K562 (cell line): ENCODE results near the gene ZFAND2B. TPM values are rescaled to one million over a fixed set of nuclear protein-coding genes. Genes with fewer than 3 reads are reported as not detected.

Source experiments
- ATAC-seq: fragments of 200-7000 bp; cut with Tn5 transposase; 3 replicates; pipeline ENCODE4 v1.9.1; 2020; ENCODE audit warnings: moderate library complexity
- BruUV-seq: library from RNA; stranded (reverse); fragments of 400-500 nt; replicated peaks from 2 replicates; lab custom pipeline; 2021; lab: Mats Ljungman, UMichigan
- CTCF ChIA-PET: fragments of 300-600 bp; formaldehyde crosslinking; extraction: SDS; loops from one replicate; lab custom pipeline; 2021; ENCODE audit warnings: low intra/inter-chr PET ratio; lab: Yijun Ruan, JAX
- POLR2A ChIA-PET: fragments of 300-600, 350-650 bp; sonication (Branson Sonifier 250); formaldehyde crosslinking; extraction: SDS; loops from one replicate; lab custom pipeline; 2021; ENCODE audit warnings: antibody characterized with exemption, inconsistent platforms; lab: Yijun Ruan, JAX
- DNase-seq, 4 experiments: peaks; one replicate each; pipeline versions ENCODE4 v3.0.0 to v3.0.0-alpha.2; 2011 to 2018; ENCODE audit warnings: low spot score in 3 of 4, mixed read lengths in 3 of 4; ENCODE audit errors: extremely low read depth in 1 of 4
- FAIRE-seq: peaks from 2 replicates; lab custom pipeline; 2011; peaks lifted over from hg19 to GRCh38; lab: Jason Lieb, UNC
- H2AFZ ChIP-seq: 2 replicates; pipeline ENCODE4 v1.6.0; 2011; ENCODE audit warnings: low read depth, low read length, control low read depth, inconsistent platforms
- H3K27ac ChIP-seq: fragments of 200-600 bp; 3 replicates; pipeline ENCODE4 v1.8.0; 2011; ENCODE audit warnings: low read depth, mild to moderate bottlenecking, control low read depth, inconsistent platforms, low read length, moderate library complexity, mixed read lengths; ENCODE audit errors: extremely low read depth
- H3K27me3 ChIP-seq, 2 experiments: fragments of 300-600 bp in 1 of 2; 2 replicates in 1 of 2; 3 replicates in 1 of 2; pipeline versions ENCODE4 v1.6.0 to v1.8.0; 2011; ENCODE audit warnings: inconsistent platforms in 2 of 2, low read length in 2 of 2, mild to moderate bottlenecking in 1 of 2, mixed read lengths in 1 of 2, moderate library complexity in 1 of 2; ENCODE audit not compliant: control insufficient read depth in 2 of 2, insufficient read depth in 2 of 2
- H3K36me3 ChIP-seq: fragments of 300-600 bp; 3 replicates; pipeline ENCODE4 v1.8.0; 2011; ENCODE audit warnings: mild to moderate bottlenecking, low read length, inconsistent platforms; ENCODE audit not compliant: control insufficient read depth, insufficient read depth
- H3K4me1 ChIP-seq, 2 experiments: fragments of 200-600 bp in 1 of 2; replicated peaks in 1 of 2; 2 replicates in 1 of 2; 3 replicates in 1 of 2; pipeline versions ENCODE4 v1.5.1 to v1.8.0; 2011; ENCODE audit warnings: inconsistent platforms in 2 of 2, low read length in 2 of 2, mild to moderate bottlenecking in 1 of 2, mixed read lengths in 1 of 2, moderate library complexity in 1 of 2; ENCODE audit not compliant: control insufficient read depth in 2 of 2, insufficient read depth in 2 of 2
- H3K4me2 ChIP-seq: 2 replicates; pipeline ENCODE4 v1.6.1; 2011; ENCODE audit warnings: low read length, control low read depth, inconsistent platforms, mixed read lengths; ENCODE audit not compliant: insufficient read depth
- H3K4me3 ChIP-seq: fragments of 200-600 bp; sonication (generic), shearing (Covaris generic); 2 replicates; pipeline ENCODE4 v1.5.1; 2016; ENCODE audit warnings: control low read depth, inconsistent platforms
- H3K79me2 ChIP-seq: fragments of 200-600 bp; 3 replicates; pipeline ENCODE4 v1.8.0; 2011; ENCODE audit warnings: low read length, inconsistent platforms; ENCODE audit not compliant: control insufficient read depth, insufficient read depth
- H3K9ac ChIP-seq, 2 experiments: 2 replicates each; pipeline versions ENCODE4 v1.6.0 to v1.6.1; 2011; ENCODE audit warnings: low read depth in 2 of 2, low read length in 2 of 2, control low read depth in 1 of 2, inconsistent platforms in 1 of 2, mild to moderate bottlenecking in 1 of 2, mixed read lengths in 1 of 2; ENCODE audit not compliant: insufficient read depth in 1 of 2
- H3K9me1 ChIP-seq: one replicate; pipeline ENCODE4 v1.6.0; 2011; ENCODE audit warnings: inconsistent platforms, mild to moderate bottlenecking, low read length, moderate library complexity; ENCODE audit not compliant: control insufficient read depth, insufficient read depth
- H3K9me3 ChIP-seq: replicated peaks from 2 replicates; pipeline ENCODE4 v1.5.1; 2011; ENCODE audit warnings: low read depth, low read length, inconsistent platforms; ENCODE audit not compliant: control insufficient read depth, insufficient read depth
- H4K20me1 ChIP-seq: replicated peaks from 2 replicates; pipeline ENCODE4 v1.6.1; 2011; ENCODE audit warnings: low read length, inconsistent platforms, mixed read lengths; ENCODE audit not compliant: control insufficient read depth, insufficient read depth
- ATF6 ChIP-seq: sonication (generic); formaldehyde crosslinking; IDR thresholded peaks from 2 replicates; pipeline ENCODE4 v1.4.0; 2020; ENCODE audit warnings: mild to moderate bottlenecking, missing genetic modification reagents
- CBFA2T3 ChIP-seq: fragments of 450-650 bp; IDR thresholded peaks from 2 replicates; pipeline ENCODE4 v1.6.1; 2017
- CBX3 ChIP-seq, 2 experiments: IDR thresholded peaks; 1 replicate in 1 of 2; 2 replicates in 1 of 2; pipeline ENCODE4 v1.6.1; 2012; ENCODE audit warnings: inconsistent platforms in 2 of 2, low read length in 2 of 2, borderline replicate concordance in 1 of 2, control low read depth in 1 of 2
- FOXA3 ChIP-seq, 2 experiments: fragments of 450-650 bp in 1 of 2; sonication (generic) in 1 of 2; formaldehyde crosslinking; IDR thresholded peaks in 1 of 2; conservative IDR thresholded peaks in 1 of 2; 2 replicates each; pipeline versions ENCODE4 v1.4.0 to v1.8.0; 2020 to 2022; ENCODE audit warnings: mild to moderate bottlenecking in 2 of 2, missing genetic modification reagents in 1 of 2
- GABPB2 ChIP-seq: fragments of 250-450 bp; sonication (Bioruptor Pico); conservative IDR thresholded peaks from 2 replicates; pipeline ENCODE4 v1.5.1; 2021; ENCODE audit warnings: mild to moderate bottlenecking
- HNRNPL ChIP-seq: fragments of 200-400 bp; formaldehyde crosslinking; IDR thresholded peaks from 2 replicates; pipeline ENCODE4 v1.6.1; 2017; ENCODE audit warnings: low read depth, mild to moderate bottlenecking, low read length
- NR3C1 ChIP-seq: sonication (generic); formaldehyde crosslinking; IDR thresholded peaks from 2 replicates; pipeline ENCODE4 v1.8.1; 2022; ENCODE audit warnings: missing genetic modification reagents
- SAFB ChIP-seq: fragments of 200-400 bp; formaldehyde crosslinking; IDR thresholded peaks from 2 replicates; pipeline ENCODE4 v1.6.1; 2017; ENCODE audit warnings: low read depth, low read length, borderline replicate concordance
- SETDB1 ChIP-seq: IDR thresholded peaks from one replicate; pipeline ENCODE4 v1.6.1; 2012; ENCODE audit warnings: low read length, control low read depth, inconsistent platforms
- SIN3A ChIP-seq, 2 experiments: fragments of 150-350 bp in 1 of 2; IDR thresholded peaks; 2 replicates each; pipeline ENCODE4 v1.6.1; 2011 to 2016; ENCODE audit warnings: borderline replicate concordance in 2 of 2, low read depth in 2 of 2, low read length in 2 of 2, mild to moderate bottlenecking in 2 of 2, moderate library complexity in 2 of 2; ENCODE audit not compliant: control insufficient read depth in 1 of 2
- ZBTB1 ChIP-seq: sonication (generic); formaldehyde crosslinking; IDR thresholded peaks from 2 replicates; pipeline ENCODE4 v1.8.1; 2023; ENCODE audit warnings: missing genetic modification reagents, low read depth, mild to moderate bottlenecking, borderline replicate concordance
- ZBTB17 ChIP-seq: fragments of 450-650 bp; formaldehyde crosslinking; IDR thresholded peaks from 2 replicates; pipeline ENCODE4 v1.4.0; 2020; ENCODE audit warnings: mild to moderate bottlenecking
- ZNF217 ChIP-seq: sonication (generic); formaldehyde crosslinking; IDR thresholded peaks from 2 replicates; pipeline ENCODE4 v1.8.0; 2022; ENCODE audit warnings: mild to moderate bottlenecking, missing genetic modification reagents
- ZNF280B ChIP-seq: fragments of 250-450 bp; sonication (Bioruptor Pico); IDR thresholded peaks from 2 replicates; pipeline ENCODE4 v1.5.1; 2021; ENCODE audit warnings: mild to moderate bottlenecking
- WGBS: fragments of 100-300 bp; shearing (Covaris generic); methylation state at CpG from one replicate; pipeline ENCODE4 v1.1.6; 2016; ENCODE audit warnings: low coverage, mixed read lengths; ENCODE audit not compliant: insufficient coverage; ENCODE audit errors: missing lambda C conversion rate; 5-methylcytosine and 5-hydroxymethylcytosine counted together
- in situ Hi-C: fragments of 300-500 bp; cut with MboI; formaldehyde crosslinking; loops from 4 replicates; pipeline ENCODE4 v1.15.0; 2018; ENCODE audit warnings: inconsistent platforms, mixed read lengths
- intact Hi-C: fragments of 100-400 bp; cut with micrococcal nuclease; formaldehyde crosslinking; loops from 2 replicates; pipeline ENCODE4 v1.14.2; 2022
- polyA plus RNA-seq, 8 experiments: library from polyadenylated mRNA; depleted of rRNA in 4 of 8; stranded (reverse) in 5 of 8; unstranded in 3 of 8; fragments of >200 nt; fragmentation: Nextera tagmentation in 2 of 8; fragmentation: Illumina TruSeq in 1 of 8; extraction: Ambion mirVana in 2 of 8; extraction: Trizol in 1 of 8; gene quantifications; 2 replicates each; pipeline versions ENCODE4 v1.2.1 to v1.2.3, GENCODE V29; 2011 to 2014; ENCODE audit warnings: inconsistent platforms in 1 of 8, missing spikeins in 1 of 8
- total RNA-seq, 7 experiments: library from RNA; depleted of rRNA in 6 of 7; stranded (reverse); fragments of >200 nt in 6 of 7; fragmentation: Illumina TruSeq in 2 of 7; extraction: Trizol in 2 of 7; gene quantifications; 2 replicates each; pipeline versions ENCODE4 v1.2.1 to v1.2.3, GENCODE V29; 2011 to 2021; ENCODE audit warnings: low replicate concordance in 1 of 7

The ZFAND2B gene
- total and polyA plus RNA-seq, 9 of the 15 experiments (the other 6 are each of a cell fraction or from before 2014, with no cell fraction given) = 9.9 to 33.3 (median 26.1) TPM

- TF ChIP-seq HNRNPL = peak; percentile 43; the same call in 1 of the 2 replicates
- no peak for TF ChIP-seq ZNF217 (CRISPR knock-in tag)
- TF ChIP-seq, all 486 proteins: peak for 26
Observed at GRCh38 chr2:219218217-219218731, 11.7 kb downstream of the ZFAND2B start (continued).

- intact Hi-C loops = loop anchor here (1.0 to 2.0 kb wide), 4 partner anchors 10 to 60 kb away; partner anchors contain the start of genes ANKZF1, ATG9A, DNAJB2 and NHEJ1
- in situ Hi-C loops = no loop called here
- Histone ChIP-seq H3K9ac (peak within 1 kb of the TSS; percentile 73 to 89), H2AFZ (peak within 1 kb of the TSS; percentile 75), H3K4me2 (peak within 1 kb of the TSS; percentile 92), H3K4me1 (peaks cover 13 to 53% of the 10 kb centered on the region in 2 experiments; a peak in 4 of 5 replicates), H3K36me3 (peaks cover 73% of the 10 kb centered on the region), H3K4me3 (peak within 1 kb of the TSS; percentile 58), H3K27me3 (no peaks in the 10 kb centered on the region), H3K9me3 (no peaks in the 10 kb centered on the region), H3K79me2 (peaks cover 27% of the 10 kb centered on the region), H3K27ac (peak within 1 kb of the TSS; percentile 89), H4K20me1 (0 out of 2 replicates have a peak, but pooled peaks cover 2% of the 10 kb centered on the region), H3K9me1 (no peaks in the 10 kb centered on the region)
- POLR2A ChIA-PET = interaction anchor here (0.6 to 2.2 kb wide), 10 partner anchors 8 to 231 kb away, joined by 3 to 12 read pairs (median 6); partner anchors contain the start of genes ANKZF1, ATG9A, CNPPD1 and DNAJB2
- ATAC-seq = peak; percentile 91
- peak; percentile 94 for FAIRE-seq
- peak; percentile 82 to 95 (median 90) for DNase-seq
- 28% methylated on average over 41 of the region's 71 CpGs for WGBS
- BruUV-seq = no TSS peak
- CTCF ChIA-PET = no interaction called here
- peak; percentile 61; the same call in 1 of the 2 replicates for TF ChIP-seq ZBTB17
- 0 out of 2 replicates have a peak, but pooled peaks have one; percentile 83 for TF ChIP-seq ATF6 (CRISPR knock-in tag)
- TF ChIP-seq CBFA2T3 = no peak
- TF ChIP-seq SAFB = peak; percentile 86
- TF ChIP-seq CBX3 (IDR thresholded peaks at IDR 0.05; ENCODE audit: borderline replicate concordance in 1 of 2, low read length in 2 of 2) = 0 out of 3 replicates have a peak, but pooled peaks of 1 of the 2 experiments have one; percentile 70
- TF ChIP-seq NR3C1 (CRISPR knock-in tag) = no peak
- no peak for TF ChIP-seq ZBTB1 (CRISPR knock-in tag)
- 0 out of 4 replicates have a peak, but pooled peaks of 1 of the 2 experiments have one; percentile 38 for TF ChIP-seq FOXA3 (CRISPR knock-in tag; conservative IDR thresholded peaks at IDR 0.05 in 1 of 2, IDR thresholded peaks at IDR 0.05 in 1 of 2)
- 0 out of 2 replicates have a peak, but pooled peaks have one; percentile 57 for TF ChIP-seq GABPB2 (CRISPR knock-in tag)
- no peak for TF ChIP-seq ZNF280B (CRISPR knock-in tag)
- TF ChIP-seq SETDB1 = no peak
- peak in 1 of 2 experiments; percentile 6; a peak in 1 of 4 replicates for TF ChIP-seq SIN3A (IDR thresholded peaks at IDR 0.05; ENCODE audit: borderline replicate concordance in 2 of 2, control insufficient read depth in 1 of 2, low read depth in 2 of 2, low read length in 2 of 2)
Observed at GRCh38 chr2:219218732-219219701, 12.4 kb downstream of the ZFAND2B start, which contains the start of gene ABCB6. ABCB6 (minus strand) TSS chr2:219218958; CDS start chr2:219218673, 285 bp downstream.
